Activated CD4-positive, alpha-beta T cell treated with anti-CD3 and anti-CD28 coated beads, Interleukin-2, amount 50 U/mL, for 24 hours (primary cell): ENCODE measurements around the gene SPATA20.

Experiments
- DNase-seq, 2 donors: peaks; one replicate each; pipeline ENCODE4 v3.0.0-alpha.2; 2020; ENCODE audit warnings: low read depth in 1 of 2, low spot score in 1 of 2

The SPATA20 gene

GRCh38 chr17:50538549-50539410, 8.2 kb upstream of the SPATA20 start:
- no peak for DNase-seq

- no peak for DNase-seq
Measured at GRCh38 chr17:50539762-50540559, 7.0 kb upstream of the SPATA20 start.

GRCh38 chr17:50540560-50541401, 6.2 kb upstream of the SPATA20 start:
- DNase-seq: no peak

- DNase-seq: no peak
Measured at GRCh38 chr17:50541402-50541715, 5.6 kb upstream of the SPATA20 start.

GRCh38 chr17:50541716-50542688, 5.0 kb upstream of the SPATA20 start:
- peak; percentile 70 to 77 for DNase-seq

- DNase-seq: no peak
Measured at GRCh38 chr17:50542795-50543774, 3.9 kb upstream of the SPATA20 start.

GRCh38 chr17:50544516-50544915, 2.5 kb upstream of the SPATA20 start:
- DNase-seq: no peak

- no peak for DNase-seq
Measured at GRCh38 chr17:50545311-50545710, 1.7 kb upstream of the SPATA20 start.

- no peak for DNase-seq
Measured at GRCh38 chr17:50546701-50547034, 306 bp upstream of the SPATA20 start.

- DNase-seq: no peak
Measured at GRCh38 chr17:50547736-50548083, 736 bp downstream of the SPATA20 start.

GRCh38 chr17:50548831-50549230, 1.9 kb downstream of the SPATA20 start:
- DNase-seq: no peak

- DNase-seq: no peak
Measured at GRCh38 chr17:50549256-50549941, 2.4 kb downstream of the SPATA20 start.

GRCh38 chr17:50549969-50550368, 3.0 kb downstream of the SPATA20 start:
- DNase-seq: no peak

GRCh38 chr17:50550661-50551432, 3.9 kb downstream of the SPATA20 start:
- DNase-seq: no peak

GRCh38 chr17:50551433-50551815, 4.5 kb downstream of the SPATA20 start:
- DNase-seq: no peak

GRCh38 chr17:50551884-50552283, 4.9 kb downstream of the SPATA20 start:
- no peak for DNase-seq

- no peak for DNase-seq
Measured at GRCh38 chr17:50554201-50554600, 7.2 kb downstream of the SPATA20 start.

- no peak for DNase-seq
Measured at GRCh38 chr17:50556803-50557202, 9.8 kb downstream of the SPATA20 start.
